ENCODE measurements around the gene ETV7.
"Not testable (repeated sequence)": the region's sequence is repeated elsewhere in the genome, so short reads cannot be mapped to it uniquely, and the experiment has no call there.

Gene ETV7

GRCh38 chr6:36364669-36365479 is 22.6 kb downstream of the ETV7 start:
- no peak for DNase-seq (ENCODE audit: low read depth in 2 of 2)

- not testable (repeated sequence) for DNase-seq (ENCODE audit: low read depth in 2 of 2)
Observed at GRCh38 chr6:36364061-36364635, 23.3 kb downstream of the ETV7 start.

- not testable (repeated sequence) for DNase-seq (ENCODE audit: low read depth in 2 of 2)
Observed at GRCh38 chr6:36363371-36363752, 24.1 kb downstream of the ETV7 start.

- no peak for DNase-seq (ENCODE audit: low read depth in 2 of 2)
Observed at GRCh38 chr6:36362551-36363370, 24.7 kb downstream of the ETV7 start.

GRCh38 chr6:36361071-36361470 is 26.4 kb downstream of the ETV7 start:
- DNase-seq (ENCODE audit: low read depth in 2 of 2), result no peak

- peak; percentile 52 to 67 for DNase-seq (ENCODE audit: low read depth in 2 of 2)
Observed at GRCh38 chr6:36360241-36361054, 27.0 kb downstream of the ETV7 start.

- DNase-seq (ENCODE audit: low read depth in 2 of 2), result no peak
Observed at GRCh38 chr6:36358226-36358915, 29.1 kb downstream of the ETV7 start.

- no peak for DNase-seq (ENCODE audit: low read depth in 2 of 2)
Observed at GRCh38 chr6:36357872-36358225, 29.6 kb downstream of the ETV7 start.

- no peak for DNase-seq (ENCODE audit: low read depth in 2 of 2)
Observed at GRCh38 chr6:36355819-36356218, 31.6 kb downstream of the ETV7 start.

- no peak for DNase-seq (ENCODE audit: low read depth in 2 of 2)
Observed at GRCh38 chr6:36353411-36353915, 34.0 kb downstream of the ETV7 start.

- no peak for DNase-seq (ENCODE audit: low read depth in 2 of 2)
Observed at GRCh38 chr6:36352477-36353157, 34.9 kb downstream of the ETV7 start.

GRCh38 chr6:36350681-36351571 is 36.5 kb downstream of the ETV7 start:
- no peak for DNase-seq (ENCODE audit: low read depth in 2 of 2)

- DNase-seq (ENCODE audit: low read depth in 2 of 2), result no peak
Observed at GRCh38 chr6:36350082-36350481, 37.4 kb downstream of the ETV7 start.

- DNase-seq (ENCODE audit: low read depth in 2 of 2), result no peak
Observed at GRCh38 chr6:36349240-36349639, 38.2 kb downstream of the ETV7 start.

- no peak for DNase-seq (ENCODE audit: low read depth in 2 of 2)
Observed at GRCh38 chr6:36347621-36348020, 39.8 kb downstream of the ETV7 start.

GRCh38 chr6:36346486-36347273 is 40.8 kb downstream of the ETV7 start:
- no peak for DNase-seq (ENCODE audit: low read depth in 2 of 2)

- DNase-seq (ENCODE audit: low read depth in 2 of 2), result no peak
Observed at GRCh38 chr6:36345681-36346466, 41.6 kb downstream of the ETV7 start.
